ENCODE measurements around the gene EVA1B. TPM values are rescaled to one million over a fixed set of nuclear protein-coding genes. Genes with fewer than 3 reads are reported as not detected.
A peak's percentile ranks its signal among the peaks of the same experiment; 100 is the strongest.

Gene EVA1B
- total and polyA plus RNA-seq, 12 donors: 17.6 to 185 (median 92.3) TPM; not detected in 1

DNA sequence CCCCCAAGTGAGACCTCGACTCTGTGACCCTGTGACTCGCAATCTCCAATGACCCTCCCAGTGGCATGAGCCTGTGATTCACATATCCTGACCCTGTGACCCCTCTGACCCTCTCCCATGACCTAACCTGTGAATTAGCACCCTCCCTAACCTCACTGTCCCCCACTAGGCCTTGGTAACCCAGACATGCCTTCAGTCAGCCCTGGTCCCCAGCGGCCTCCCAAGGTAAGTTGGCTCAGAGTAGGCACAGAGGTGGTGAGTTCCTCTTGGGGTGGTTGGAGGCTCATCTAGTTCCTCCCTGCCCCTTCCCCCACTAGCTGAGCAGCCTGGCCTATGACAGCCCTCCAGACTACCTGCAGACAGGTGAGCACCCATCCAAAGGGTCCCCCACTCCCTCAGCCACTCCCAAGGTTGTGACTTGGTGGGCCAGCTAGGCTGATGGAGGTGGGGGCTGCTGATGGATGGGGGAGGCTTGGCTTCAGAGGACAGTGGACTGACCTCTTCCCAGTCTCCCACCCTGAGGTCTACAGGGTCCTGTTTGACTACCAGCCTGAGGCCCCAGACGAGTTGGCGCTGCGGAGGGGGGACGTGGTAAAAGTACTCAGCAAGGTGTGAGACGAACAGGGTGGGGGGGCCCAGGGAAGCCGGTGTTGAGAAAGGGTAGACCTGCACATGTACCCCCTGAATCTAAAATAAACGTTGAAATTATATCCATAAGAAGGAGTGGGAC is 15.7 kb downstream of the EVA1B start:
- intact Hi-C loops (cut with DNase I): loop anchor here in 1 of 2 donors (10.0 kb wide), 2 partner anchors 57 to 107 kb away; no protein-coding TSS in a partner anchor
- peak overlapping the region in 1 of 4 donors; percentile 74 for H3K4me3 ChIP-seq
- 77 to 91% (median 84%) methylated on average over 9 to 10 of the region's 10 CpGs for WGBS, 4 donors
- H3K27ac ChIP-seq: peak overlapping the region in 1 of 5 donors; percentile 81
- no peak for TF ChIP-seq POLR2A (IDR thresholded peaks at IDR 0.05)
- TF ChIP-seq, protein P1, sequence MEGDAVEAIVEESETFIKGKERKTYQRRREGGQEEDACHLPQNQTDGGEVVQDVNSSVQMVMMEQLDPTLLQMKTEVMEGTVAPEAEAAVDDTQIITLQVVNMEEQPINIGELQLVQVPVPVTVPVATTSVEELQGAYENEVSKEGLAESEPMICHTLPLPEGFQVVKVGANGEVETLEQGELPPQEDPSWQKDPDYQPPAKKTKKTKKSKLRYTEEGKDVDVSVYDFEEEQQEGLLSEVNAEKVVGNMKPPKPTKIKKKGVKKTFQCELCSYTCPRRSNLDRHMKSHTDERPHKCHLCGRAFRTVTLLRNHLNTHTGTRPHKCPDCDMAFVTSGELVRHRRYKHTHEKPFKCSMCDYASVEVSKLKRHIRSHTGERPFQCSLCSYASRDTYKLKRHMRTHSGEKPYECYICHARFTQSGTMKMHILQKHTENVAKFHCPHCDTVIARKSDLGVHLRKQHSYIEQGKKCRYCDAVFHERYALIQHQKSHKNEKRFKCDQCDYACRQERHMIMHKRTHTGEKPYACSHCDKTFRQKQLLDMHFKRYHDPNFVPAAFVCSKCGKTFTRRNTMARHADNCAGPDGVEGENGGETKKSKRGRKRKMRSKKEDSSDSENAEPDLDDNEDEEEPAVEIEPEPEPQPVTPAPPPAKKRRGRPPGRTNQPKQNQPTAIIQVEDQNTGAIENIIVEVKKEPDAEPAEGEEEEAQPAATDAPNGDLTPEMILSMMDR (IDR thresholded peaks at IDR 0.05): no peak
- no peaks in the 10 kb centered on the region for H3K27me3 ChIP-seq
- H3K9me3 ChIP-seq (replicated peaks in 1 of 3): no peaks in the 10 kb centered on the region
- peak in 1 of 7 donors; percentile 54 for DNase-seq
- H3K4me1 ChIP-seq (replicated peaks in 1 of 2): peaks cover 7 to 15% of the 10 kb centered on the region in 2 donors
- H3K36me3 ChIP-seq (replicated peaks in 1 of 2): peaks cover 0 to 21% of the 10 kb centered on the region in 2 donors

DNA sequence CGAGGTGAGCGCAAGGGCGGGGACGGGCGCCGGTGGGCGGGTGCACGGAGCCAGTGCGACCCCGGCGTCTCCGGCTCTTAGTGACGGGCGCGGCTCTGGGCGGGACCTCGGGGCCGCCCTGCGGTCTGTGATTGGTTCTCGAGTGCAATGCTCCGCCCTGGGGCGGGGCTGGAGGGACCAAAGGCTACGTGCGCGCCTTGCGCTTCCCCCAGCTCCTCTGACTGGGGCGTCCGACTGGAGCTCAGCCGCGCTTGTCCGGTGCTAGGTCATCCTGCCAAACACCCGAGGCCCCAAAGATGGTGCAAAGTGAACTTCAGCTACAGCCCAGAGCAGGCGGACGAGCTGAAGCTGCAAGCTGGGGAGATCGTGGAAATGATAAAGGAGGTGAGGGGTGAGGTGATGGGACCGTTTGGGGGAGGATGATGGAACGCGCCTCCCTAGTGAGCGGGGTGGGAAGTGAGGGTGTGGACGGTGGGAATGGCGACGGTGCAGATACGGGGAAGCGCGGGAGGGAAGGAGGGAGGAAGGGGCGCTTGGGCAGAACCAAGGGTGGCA is 16.5 kb downstream of the EVA1B start:
- Histone ChIP-seq H3K4me3 (peak overlapping the region in 3 of 4 donors; percentile 40 to 75 (median 74)), H3K4me1 (replicated peaks in 1 of 2) (peaks cover 7 to 17% of the 10 kb centered on the region in 2 donors), H3K27ac (peak overlapping the region in 3 of 5 donors; percentile 67 to 81 (median 79)), H3K27me3 (no peaks in the 10 kb centered on the region), H3K36me3 (replicated peaks in 1 of 2) (peaks cover 0 to 29% of the 10 kb centered on the region in 2 donors), H3K9me3 (replicated peaks in 1 of 3) (no peaks in the 10 kb centered on the region)
- DNase-seq: peak; percentile 86 to 95 (median 90)
- TF ChIP-seq, protein P1 (IDR thresholded peaks at IDR 0.05): no peak
- peak in 1 of 2 donors; percentile 60 for TF ChIP-seq POLR2A (IDR thresholded peaks at IDR 0.05)
- WGBS, 4 donors: 1 to 3% (median 2%) methylated on average over 18 to 46 of the region's 46 CpGs
- intact Hi-C loops (cut with DNase I): loop anchor here in 1 of 2 donors (10.0 kb wide), 2 partner anchors 58 to 108 kb away; no protein-coding TSS in a partner anchor

DNA sequence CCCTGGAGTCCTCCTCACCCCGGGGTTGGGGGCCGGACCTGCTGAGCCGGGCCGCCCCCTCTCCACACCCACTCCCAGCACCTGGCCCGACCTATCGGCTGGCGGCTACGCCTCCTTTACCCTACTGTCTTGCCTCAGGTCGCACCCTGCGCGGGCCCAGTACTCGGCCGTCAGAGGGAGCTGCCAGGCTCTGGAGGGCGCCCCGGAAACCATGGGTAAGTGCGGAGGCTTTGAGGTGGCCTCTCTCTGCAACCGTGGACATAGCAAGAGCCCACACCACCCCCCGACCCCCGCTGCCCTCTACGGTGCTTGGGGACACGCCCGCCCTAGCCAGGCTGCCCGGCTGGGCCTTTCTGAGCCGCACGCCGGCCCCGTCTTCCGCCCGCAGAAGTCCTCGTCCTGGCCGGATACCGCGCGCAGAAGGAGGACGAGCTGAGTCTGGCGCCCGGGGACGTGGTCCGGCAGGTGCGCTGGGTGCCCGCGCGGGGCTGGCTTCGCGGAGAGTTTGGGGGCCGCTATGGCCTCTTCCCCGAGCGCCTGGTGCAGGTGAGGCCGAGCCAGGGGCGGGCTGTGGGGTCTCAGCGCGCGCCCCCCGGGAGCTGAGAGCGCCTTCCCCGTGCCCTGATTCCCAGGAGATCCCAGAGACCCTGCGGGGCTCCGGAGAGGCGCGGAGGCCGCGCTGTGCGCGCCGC is 17.1 kb downstream of the EVA1B start, which contains the start of gene SH3D21:
Gene SH3D21 (plus strand): TSS at position 159 of the 692 bp plus-strand sequence. CDS start 53 bp downstream, at position 212.
- Histone ChIP-seq H3K27ac (peak within 1 kb of the TSS in 4 of 5 donors; percentile 26 to 81 (median 73)), H3K36me3 (replicated peaks in 1 of 2) (peaks cover 0 to 35% of the 10 kb centered on the region in 2 donors), H3K4me3 (peak within 1 kb of the TSS in 3 of 4 donors; percentile 40 to 75 (median 74)), H3K27me3 (no peaks in the 10 kb centered on the region), H3K9me3 (replicated peaks in 1 of 3) (no peaks in the 10 kb centered on the region), H3K4me1 (replicated peaks in 1 of 2) (peaks cover 7 to 22% of the 10 kb centered on the region in 2 donors)
- DNase-seq: peak in 6 of 7 donors; percentile 53 to 74 (median 56)
- WGBS, 4 donors: 2 to 3% (median 2%) methylated on average over 16 to 65 of the region's 65 CpGs; no CpG with 5 or more reads in 1 of the 4 donors
- TF ChIP-seq, protein P1 (IDR thresholded peaks at IDR 0.05): peak in 1 of 6 experiments; percentile 1
- TF ChIP-seq POLR2A (IDR thresholded peaks at IDR 0.05): no peak
- intact Hi-C loops (cut with DNase I): loop anchor here in 1 of 2 donors (10.0 kb wide), 2 partner anchors 58 to 108 kb away; no protein-coding TSS in a partner anchor

All from adrenal gland (tissue), 12 donors.